PFSK-1 (cell line): Measurements from ENCODE around the gene CXXC5.

Experiments used
- FOXP2 ChIP-seq: optimal IDR thresholded peaks from 2 replicates; pipeline ENCODE3; 2011; ENCODE audit warnings: borderline replicate concordance, control low read depth, inconsistent platforms; ENCODE audit not compliant: insufficient read depth; ENCODE audit errors: extremely low read length, extremely low read depth
- POLR2AphosphoS5 ChIP-seq: IDR thresholded peaks from 2 replicates; pipeline ENCODE4 v1.6.1; 2012; ENCODE audit warnings: low read depth, mild to moderate bottlenecking, control low read depth, low read length, moderate library complexity
- REST ChIP-seq, 2 experiments: IDR thresholded peaks; 2 replicates each; pipeline versions ENCODE4 v1.6.1 to v1.8.0; 2011 to 2012; ENCODE audit warnings: low read depth in 2 of 2, low read length in 2 of 2, control low read depth in 1 of 2, inconsistent platforms in 1 of 2, mild to moderate bottlenecking in 1 of 2, moderate library complexity in 1 of 2; ENCODE audit not compliant: insufficient read depth in 1 of 2
- SIN3A ChIP-seq: IDR thresholded peaks from 2 replicates; pipeline ENCODE4 v1.6.1; 2012; ENCODE audit warnings: mild to moderate bottlenecking, low read length, moderate library complexity, borderline replicate concordance; ENCODE audit not compliant: insufficient read depth
- TAF1 ChIP-seq: IDR thresholded peaks from 2 replicates; pipeline ENCODE4 v1.6.1; 2012; ENCODE audit warnings: low read length, control low read depth, borderline replicate concordance; ENCODE audit not compliant: insufficient read depth

The CXXC5 gene

DNA sequence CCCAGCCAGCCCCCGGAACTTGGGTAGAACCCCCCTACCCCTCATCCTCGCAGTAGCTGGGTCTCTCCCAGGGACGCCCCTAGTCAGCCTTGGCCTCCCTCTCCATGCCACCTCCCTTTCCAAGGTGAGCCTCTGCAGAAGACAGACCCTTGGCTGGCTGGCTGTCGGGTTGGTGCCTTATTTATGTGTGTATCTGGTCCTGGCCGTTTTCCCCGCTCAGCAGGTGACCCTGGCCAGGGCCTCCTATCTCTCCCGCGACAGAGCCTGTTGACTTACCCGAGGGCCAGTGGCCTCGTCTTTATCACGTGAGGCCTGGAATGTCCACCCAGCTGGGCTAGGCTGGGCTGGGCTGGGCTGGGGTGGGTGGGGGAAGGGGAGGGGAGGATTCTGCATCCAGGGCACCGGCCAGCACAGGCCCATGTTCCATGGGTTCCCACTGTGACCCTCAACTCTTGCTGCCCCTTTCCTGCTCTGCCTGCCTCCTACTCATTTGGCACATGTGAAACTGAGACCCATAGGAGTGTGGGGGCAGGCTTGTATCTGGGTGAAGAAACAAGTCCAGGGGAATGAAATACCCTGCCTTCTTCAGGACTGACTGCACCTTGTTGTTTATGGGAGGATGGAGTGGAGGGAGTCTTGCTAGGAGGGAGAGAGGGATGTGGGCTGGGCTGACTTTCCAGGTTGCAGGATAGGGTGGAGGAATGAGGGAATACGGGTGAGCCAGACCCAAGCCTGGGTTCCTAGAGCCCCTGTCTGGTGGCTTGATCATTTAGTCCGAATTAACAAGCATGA is 3.1 kb downstream of the CXXC5 start:
- no peak for TF ChIP-seq FOXP2
- TF ChIP-seq REST (IDR thresholded peaks at IDR 0.05; ENCODE audit: insufficient read depth in 1 of 2, low read depth in 2 of 2, low read length in 2 of 2) = no peak
- no peak for TF ChIP-seq TAF1
- TF ChIP-seq POLR2AphosphoS5 = no peak
- TF ChIP-seq SIN3A = 0 out of 2 replicates have a peak, but pooled peaks have one; percentile 10

DNA sequence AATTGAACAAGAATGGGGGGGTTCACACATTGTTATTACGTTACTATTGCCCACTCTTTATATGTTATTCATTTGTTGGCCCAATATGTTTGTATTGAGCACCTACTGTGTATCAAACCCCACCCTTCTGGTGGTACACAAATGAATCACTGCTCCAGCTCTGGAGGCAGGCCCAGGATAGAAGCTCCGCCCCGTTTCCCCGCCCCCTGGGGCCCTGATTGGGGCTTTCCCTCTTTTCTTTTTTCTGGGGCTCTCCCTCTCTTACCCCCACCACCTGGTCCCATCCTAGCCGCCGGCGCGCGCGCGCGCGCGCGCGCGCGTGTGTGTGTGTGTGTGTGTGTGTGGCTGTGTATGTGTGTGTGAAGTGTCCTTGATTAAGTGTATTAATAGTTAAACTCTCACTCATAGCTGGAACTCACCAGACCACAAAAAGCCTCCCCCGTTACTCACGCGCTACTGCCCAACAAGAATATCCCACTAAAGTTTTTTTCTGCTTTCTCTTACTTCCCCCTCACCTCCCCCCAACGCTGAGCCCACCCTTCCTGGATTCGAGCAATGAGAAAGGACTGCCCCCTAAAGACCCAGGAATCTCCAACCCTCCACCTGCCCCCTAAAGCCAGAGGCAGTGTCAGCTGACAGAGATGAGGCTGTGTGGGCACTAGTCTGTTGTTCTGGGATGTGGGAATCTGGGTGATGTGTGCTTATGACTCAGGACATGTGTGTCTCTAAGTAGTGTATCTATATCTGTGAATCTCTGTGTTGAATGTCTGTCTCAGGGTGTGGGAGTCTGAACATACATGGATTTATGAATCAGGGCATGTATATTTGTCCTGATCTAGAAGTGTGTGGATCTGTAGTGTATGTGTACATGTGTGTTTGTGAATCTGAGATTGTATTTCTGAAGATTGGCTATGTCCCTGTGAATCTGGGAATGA is 4.0 kb downstream of the CXXC5 start:
- no peak for TF ChIP-seq TAF1
- no peak for TF ChIP-seq SIN3A
- TF ChIP-seq POLR2AphosphoS5 = peak; percentile 47; the same call in 1 of the 2 replicates

DNA sequence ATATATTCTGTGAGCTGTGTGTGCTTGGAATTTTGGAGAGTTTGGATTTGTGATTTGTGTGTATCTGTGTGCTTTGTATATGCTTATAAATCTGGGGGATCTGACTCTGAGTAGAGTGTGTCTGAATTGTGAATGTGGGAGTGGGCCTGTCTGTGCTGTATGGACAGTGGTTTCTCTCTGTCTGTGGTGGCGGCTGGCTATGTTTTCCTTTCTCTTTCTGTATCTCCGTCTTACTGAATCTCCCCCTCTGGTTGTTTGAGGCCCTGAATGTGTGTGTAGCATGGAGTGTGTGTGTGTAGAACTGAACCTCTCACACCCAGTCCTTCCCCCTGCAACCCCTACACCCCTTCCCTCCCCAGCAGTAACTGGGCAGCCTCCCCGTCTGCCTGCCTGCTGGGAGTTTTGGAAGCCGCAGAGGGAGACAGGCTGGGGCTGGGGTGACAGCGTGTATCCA is 4.7 kb downstream of the CXXC5 start:
- no peak for TF ChIP-seq FOXP2
- TF ChIP-seq POLR2AphosphoS5 = no peak
- TF ChIP-seq REST (IDR thresholded peaks at IDR 0.05; ENCODE audit: insufficient read depth in 1 of 2, low read depth in 2 of 2, low read length in 2 of 2) = no peak
- TF ChIP-seq SIN3A = no peak
- no peak for TF ChIP-seq TAF1

- TF ChIP-seq SIN3A = no peak
- no peak for TF ChIP-seq POLR2AphosphoS5
- TF ChIP-seq FOXP2 = no peak
- TF ChIP-seq REST (IDR thresholded peaks at IDR 0.05; ENCODE audit: insufficient read depth in 1 of 2, low read depth in 2 of 2, low read length in 2 of 2) = no peak
- TF ChIP-seq TAF1 = no peak
Measured at GRCh38 chr5:139653616-139654015, 5.5 kb downstream of the CXXC5 start.

GRCh38 chr5:139654464-139654863 is 6.3 kb downstream of the CXXC5 start:
- TF ChIP-seq TAF1 (no peak), POLR2AphosphoS5 (no peak), REST (IDR thresholded peaks at IDR 0.05; ENCODE audit: insufficient read depth in 1 of 2, low read depth in 2 of 2, low read length in 2 of 2) (no peak), FOXP2 (no peak), SIN3A (no peak)
